COLO668 (cell line): Measurements from ENCODE around the gene ITPR3.
"Not testable (repeated sequence)": the region's sequence is repeated elsewhere in the genome, so short reads cannot be mapped to it uniquely, and the experiment has no call there.

Experiments
- DNase-seq: peaks from one replicate; lab custom pipeline; 2025; ENCODE audit not compliant: unreplicated experiment; lab: John Stamatoyannopoulos, UW

The ITPR3 gene

GRCh38 chr6:33610779-33611732, 10.1 kb upstream of the ITPR3 start:
- DNase-seq = no peak

GRCh38 chr6:33613146-33613794, 7.9 kb upstream of the ITPR3 start:
- DNase-seq = no peak

- DNase-seq = no peak
Measured at GRCh38 chr6:33613795-33614168, 7.3 kb upstream of the ITPR3 start.

GRCh38 chr6:33616113-33616512, 5.0 kb upstream of the ITPR3 start:
- no peak for DNase-seq

- DNase-seq = no peak
Measured at GRCh38 chr6:33616913-33617312, 4.2 kb upstream of the ITPR3 start.

- no peak for DNase-seq
Measured at GRCh38 chr6:33619166-33619840, 1.8 kb upstream of the ITPR3 start.

GRCh38 chr6:33620158-33620855, 815 bp upstream of the ITPR3 start:
- DNase-seq = peak; percentile 38

- DNase-seq = peak; percentile 36
Measured at GRCh38 chr6:33621711-33622388, 728 bp downstream of the ITPR3 start.

- DNase-seq = peak; percentile 36
Measured at GRCh38 chr6:33622456-33623431, 1.6 kb downstream of the ITPR3 start.

GRCh38 chr6:33623895-33624381, 2.8 kb downstream of the ITPR3 start:
- peak; percentile 36 for DNase-seq

GRCh38 chr6:33624856-33625255, 3.7 kb downstream of the ITPR3 start:
- DNase-seq = no peak

GRCh38 chr6:33627876-33628275, 6.8 kb downstream of the ITPR3 start:
- DNase-seq = no peak

GRCh38 chr6:33628401-33628964, 7.4 kb downstream of the ITPR3 start:
- peak; percentile 80 for DNase-seq

GRCh38 chr6:33630014-33630413, 8.9 kb downstream of the ITPR3 start:
- no peak for DNase-seq

GRCh38 chr6:33631521-33631920, 10.4 kb downstream of the ITPR3 start:
- not testable (repeated sequence) for DNase-seq

- DNase-seq = no peak
Measured at GRCh38 chr6:33631971-33632557, 10.9 kb downstream of the ITPR3 start.

- peak; percentile 27 for DNase-seq
Measured at GRCh38 chr6:33632558-33633039, 11.5 kb downstream of the ITPR3 start.

GRCh38 chr6:33633084-33633461, 12.0 kb downstream of the ITPR3 start:
- no peak for DNase-seq
